ENCODE measurements around the gene ARHGEF39.

ARHGEF39 gene

GRCh38 chr9:35690294-35690613 is 25.3 kb upstream of the ARHGEF39 start:
- peaks cover 11% of the 10 kb centered on the region for H3K4me1 ChIP-seq (ENCODE audit: insufficient read depth, low read length)
- peak overlapping the region; percentile 87 for H3K4me3 ChIP-seq (ENCODE audit: low read length)
- no peaks in the 10 kb centered on the region for H3K9me3 ChIP-seq (ENCODE audit: insufficient read depth, low read depth, low read length)
- no peaks in the 10 kb centered on the region for H3K27me3 ChIP-seq (ENCODE audit: insufficient read depth, low read length)
- H3K27ac ChIP-seq (ENCODE audit: low read length), result peak overlapping the region; percentile 81
- peak overlapping the region; percentile 94; the same call in 1 of the 2 replicates for H3K9ac ChIP-seq (ENCODE audit: low read depth, low read length)
- H3K36me3 ChIP-seq (ENCODE audit: insufficient read depth, low read depth, low read length), result peaks cover 39% of the 10 kb centered on the region

GRCh38 chr9:35689542-35690293 is 24.7 kb upstream of the ARHGEF39 start, which contains the start of gene TPM2:
TSS of gene TPM2 (minus strand) at chr9:35689925. CDS start at chr9:35689817, 108 bp downstream.
- Histone ChIP-seq H3K27me3 (ENCODE audit: insufficient read depth, low read length) (no peaks in the 10 kb centered on the region), H3K4me1 (ENCODE audit: insufficient read depth, low read length) (peaks cover 11% of the 10 kb centered on the region), H3K27ac (ENCODE audit: low read length) (peak within 1 kb of the TSS; percentile 97), H3K9me3 (ENCODE audit: insufficient read depth, low read depth, low read length) (no peaks in the 10 kb centered on the region), H3K4me3 (ENCODE audit: low read length) (peak within 1 kb of the TSS; percentile 87), H3K36me3 (ENCODE audit: insufficient read depth, low read depth, low read length) (peaks cover 44% of the 10 kb centered on the region), H3K9ac (ENCODE audit: low read depth, low read length) (peak within 1 kb of the TSS; percentile 94)

DNA sequence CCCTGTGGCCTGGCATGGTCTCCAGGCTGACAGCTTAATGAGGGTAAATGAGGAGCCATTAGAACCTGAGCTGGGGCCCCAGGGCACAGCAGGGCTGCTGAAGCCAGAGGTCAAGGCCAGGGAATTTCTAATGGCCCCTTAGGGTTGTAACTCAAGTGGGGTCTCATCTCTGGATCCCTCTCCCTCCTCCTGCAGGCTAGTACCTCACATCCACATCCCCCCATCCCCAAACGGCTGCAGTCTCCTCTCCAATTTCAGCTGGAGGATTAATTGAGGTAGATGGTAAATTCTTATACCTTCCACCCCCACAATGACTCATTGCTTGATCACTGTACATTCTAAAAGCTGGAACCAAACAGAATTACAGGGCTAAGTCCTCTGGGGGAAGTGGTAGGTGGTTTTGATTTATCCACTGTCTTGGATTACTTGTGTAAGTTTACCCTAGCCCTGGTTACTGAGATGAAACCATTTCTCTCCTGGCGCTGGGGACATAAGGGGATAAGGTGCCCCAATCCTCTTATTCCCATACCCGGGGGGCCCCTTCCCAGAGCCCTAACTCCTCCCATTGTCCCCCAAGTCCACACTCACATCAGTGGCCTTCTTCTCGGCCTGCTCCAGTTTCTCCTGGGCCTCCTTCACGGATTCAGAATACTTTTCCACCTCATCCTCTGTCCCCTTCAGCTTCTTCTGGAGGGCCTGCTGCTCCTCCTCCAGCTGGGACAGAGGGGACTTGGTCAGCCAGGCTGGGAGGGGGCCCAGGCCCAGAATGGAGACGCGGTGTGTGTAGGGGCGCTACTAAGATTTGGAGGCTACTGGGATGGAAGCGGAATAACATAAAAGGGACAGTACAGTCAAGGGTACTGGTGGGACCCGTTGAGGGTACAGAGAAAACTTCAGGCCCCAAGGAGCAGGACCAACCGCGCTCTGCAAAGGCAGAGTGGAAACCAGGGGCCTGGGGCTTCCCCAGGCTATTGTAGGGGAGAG is 23.9 kb upstream of the ARHGEF39 start:
- Histone ChIP-seq H3K4me1 (ENCODE audit: insufficient read depth, low read length) (peaks cover 11% of the 10 kb centered on the region), H3K9ac (ENCODE audit: low read depth, low read length) (peak overlapping the region; percentile 94), H3K27ac (ENCODE audit: low read length) (peak overlapping the region; percentile 97), H3K27me3 (ENCODE audit: insufficient read depth, low read length) (no peaks in the 10 kb centered on the region), H3K9me3 (ENCODE audit: insufficient read depth, low read depth, low read length) (no peaks in the 10 kb centered on the region), H3K36me3 (ENCODE audit: insufficient read depth, low read depth, low read length) (peaks cover 53% of the 10 kb centered on the region), H3K4me3 (ENCODE audit: low read length) (peak overlapping the region; percentile 87)

DNA sequence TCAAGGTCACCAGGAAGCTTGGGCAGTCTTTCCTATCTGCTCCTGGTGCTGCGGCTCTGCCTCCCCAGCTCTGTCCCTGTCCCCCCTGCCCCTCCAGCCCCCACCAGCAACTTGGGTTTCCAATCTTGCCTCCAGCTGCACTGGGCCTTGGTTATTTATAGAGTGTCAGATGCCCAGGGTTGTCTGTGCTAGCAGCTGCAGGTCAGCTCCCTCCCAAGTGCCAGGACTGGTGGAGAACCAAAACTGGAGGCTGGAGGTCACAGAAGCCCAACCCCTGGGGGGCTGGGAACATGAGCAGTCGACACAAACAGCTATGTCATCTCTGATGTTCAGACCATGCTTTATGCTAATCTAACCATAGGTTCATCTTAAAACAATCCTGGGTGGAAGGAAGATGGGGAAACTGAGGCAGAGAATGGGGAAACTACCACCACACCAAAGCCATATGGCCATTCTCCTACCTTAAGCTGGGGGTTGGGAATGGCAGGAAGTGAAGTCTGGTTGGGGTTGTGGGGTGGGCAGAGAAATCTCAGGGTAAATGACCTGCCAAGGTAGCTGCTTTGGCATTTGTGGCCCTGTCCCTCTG is 23.1 kb upstream of the ARHGEF39 start:
- peaks cover 11% of the 10 kb centered on the region for H3K4me1 ChIP-seq (ENCODE audit: insufficient read depth, low read length)
- no peaks in the 10 kb centered on the region for H3K9me3 ChIP-seq (ENCODE audit: insufficient read depth, low read depth, low read length)
- H3K27me3 ChIP-seq (ENCODE audit: insufficient read depth, low read length), result no peaks in the 10 kb centered on the region
- H3K27ac ChIP-seq (ENCODE audit: low read length), result no peak overlapping the region
- peak overlapping the region; percentile 94; the same call in 1 of the 2 replicates for H3K9ac ChIP-seq (ENCODE audit: low read depth, low read length)
- H3K4me3 ChIP-seq (ENCODE audit: low read length), result peak overlapping the region; percentile 87
- H3K36me3 ChIP-seq (ENCODE audit: insufficient read depth, low read depth, low read length), result peaks cover 61% of the 10 kb centered on the region

- Histone ChIP-seq H3K9me3 (ENCODE audit: insufficient read depth, low read depth, low read length) (no peaks in the 10 kb centered on the region), H3K27ac (ENCODE audit: low read length) (no peak overlapping the region), H3K4me3 (ENCODE audit: low read length) (no peak overlapping the region; the same call in 1 of the 2 replicates), H3K4me1 (ENCODE audit: insufficient read depth, low read length) (peaks cover 11% of the 10 kb centered on the region), H3K9ac (ENCODE audit: low read depth, low read length) (no peak overlapping the region), H3K27me3 (ENCODE audit: insufficient read depth, low read length) (no peaks in the 10 kb centered on the region), H3K36me3 (ENCODE audit: insufficient read depth, low read depth, low read length) (peaks cover 68% of the 10 kb centered on the region)
These were observed 22.3 kb upstream of the ARHGEF39 start for GRCh38 chr9:35687306-35687705.

DNA sequence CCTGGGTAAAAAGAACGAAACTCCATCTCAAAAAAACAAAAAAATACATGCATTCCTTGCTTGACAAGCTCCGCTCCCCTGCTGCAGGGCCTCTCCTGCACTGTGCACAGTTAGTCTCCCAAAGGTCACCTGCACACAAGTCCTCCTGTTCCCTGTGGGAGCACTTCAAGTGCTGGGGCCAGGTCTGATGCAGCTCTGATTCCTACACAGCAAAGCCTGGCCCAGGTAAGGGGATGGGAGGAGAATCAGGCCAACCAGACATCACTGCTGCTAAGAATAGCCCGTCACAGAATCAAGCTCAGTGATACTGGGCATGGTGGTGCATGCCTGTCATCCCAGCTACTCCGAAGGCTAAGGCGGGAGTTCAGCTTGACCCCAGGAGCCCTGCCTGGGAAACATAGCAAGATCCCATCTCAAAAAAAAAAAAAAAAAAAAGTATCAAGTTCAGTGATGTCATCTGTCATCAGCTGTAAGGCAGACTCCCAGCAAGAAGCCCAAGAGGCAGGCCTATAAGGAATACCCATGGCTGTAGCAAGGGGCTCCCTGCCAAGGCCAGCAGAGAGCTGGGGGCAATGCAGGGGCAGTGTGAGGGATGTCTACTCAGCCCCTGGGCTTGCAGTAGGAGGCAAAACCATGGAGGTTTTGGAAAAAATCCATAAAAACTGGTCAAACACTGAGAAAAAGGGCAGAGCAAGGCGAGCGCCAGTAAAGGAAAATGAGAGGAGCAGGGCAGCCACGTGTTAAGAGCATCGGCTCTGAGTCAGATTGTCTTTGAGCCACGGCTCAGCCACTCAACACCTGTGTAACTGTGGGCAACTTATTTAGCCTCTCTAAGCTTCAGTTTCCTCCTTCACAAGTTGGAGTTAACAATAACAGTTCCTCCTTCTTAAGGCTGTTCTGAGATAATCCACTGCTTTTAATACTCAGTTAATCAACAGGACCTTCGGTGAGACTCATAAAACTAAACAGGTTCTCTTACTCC is 21.5 kb upstream of the ARHGEF39 start:
- Histone ChIP-seq H3K27ac (ENCODE audit: low read length) (no peak overlapping the region), H3K27me3 (ENCODE audit: insufficient read depth, low read length) (no peaks in the 10 kb centered on the region), H3K9me3 (ENCODE audit: insufficient read depth, low read depth, low read length) (no peaks in the 10 kb centered on the region), H3K36me3 (ENCODE audit: insufficient read depth, low read depth, low read length) (peaks cover 76% of the 10 kb centered on the region), H3K4me1 (ENCODE audit: insufficient read depth, low read length) (peaks cover 11% of the 10 kb centered on the region), H3K9ac (ENCODE audit: low read depth, low read length) (no peak overlapping the region), H3K4me3 (ENCODE audit: low read length) (no peak overlapping the region)

GRCh38 chr9:35685506-35685905 is 20.5 kb upstream of the ARHGEF39 start:
- no peak overlapping the region for H3K9ac ChIP-seq (ENCODE audit: low read depth, low read length)
- H3K9me3 ChIP-seq (ENCODE audit: insufficient read depth, low read depth, low read length), result no peaks in the 10 kb centered on the region
- no peak overlapping the region for H3K27ac ChIP-seq (ENCODE audit: low read length)
- H3K4me3 ChIP-seq (ENCODE audit: low read length), result no peak overlapping the region
- peaks cover 8% of the 10 kb centered on the region for H3K4me1 ChIP-seq (ENCODE audit: insufficient read depth, low read length)
- H3K27me3 ChIP-seq (ENCODE audit: insufficient read depth, low read length), result no peaks in the 10 kb centered on the region
- peaks cover 78% of the 10 kb centered on the region for H3K36me3 ChIP-seq (ENCODE audit: insufficient read depth, low read depth, low read length)

GRCh38 chr9:35684921-35685320 is 19.9 kb upstream of the ARHGEF39 start:
- H3K4me3 ChIP-seq (ENCODE audit: low read length), result no peak overlapping the region
- no peaks in the 10 kb centered on the region for H3K9me3 ChIP-seq (ENCODE audit: insufficient read depth, low read depth, low read length)
- H3K27me3 ChIP-seq (ENCODE audit: insufficient read depth, low read length), result no peaks in the 10 kb centered on the region
- H3K9ac ChIP-seq (ENCODE audit: low read depth, low read length), result no peak overlapping the region
- no peak overlapping the region for H3K27ac ChIP-seq (ENCODE audit: low read length)
- H3K36me3 ChIP-seq (ENCODE audit: insufficient read depth, low read depth, low read length), result peaks cover 78% of the 10 kb centered on the region
- peaks cover 8% of the 10 kb centered on the region for H3K4me1 ChIP-seq (ENCODE audit: insufficient read depth, low read length)

DNA sequence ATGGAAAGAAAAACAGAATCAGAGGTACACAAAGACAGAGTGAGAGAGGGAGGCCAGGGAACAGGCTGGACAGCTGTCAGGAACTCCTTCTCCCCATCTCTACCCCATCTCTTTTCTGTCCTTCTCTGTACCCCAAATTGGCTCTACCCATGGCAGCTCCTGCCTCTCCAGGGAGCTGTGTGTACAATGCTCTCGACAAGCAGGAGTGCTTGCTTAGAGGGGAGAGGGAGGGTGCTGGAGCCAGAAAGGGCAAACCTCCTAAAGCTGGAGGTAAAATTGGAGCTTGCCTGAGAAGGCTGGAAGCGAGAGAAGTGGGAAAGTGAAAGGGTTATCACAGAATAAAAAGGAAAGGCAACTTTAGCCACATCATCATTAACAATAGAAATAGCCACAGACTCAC is 18.3 kb upstream of the ARHGEF39 start:
- Histone ChIP-seq H3K9me3 (ENCODE audit: insufficient read depth, low read depth, low read length) (no peaks in the 10 kb centered on the region), H3K4me1 (ENCODE audit: insufficient read depth, low read length) (peaks cover 3% of the 10 kb centered on the region; the same call in 1 of the 2 replicates), H3K27ac (ENCODE audit: low read length) (no peak overlapping the region), H3K9ac (ENCODE audit: low read depth, low read length) (no peak overlapping the region), H3K4me3 (ENCODE audit: low read length) (no peak overlapping the region), H3K36me3 (ENCODE audit: insufficient read depth, low read depth, low read length) (peaks cover 70% of the 10 kb centered on the region), H3K27me3 (ENCODE audit: insufficient read depth, low read length) (no peaks in the 10 kb centered on the region)

- Histone ChIP-seq H3K9ac (ENCODE audit: low read depth, low read length) (no peak overlapping the region), H3K9me3 (ENCODE audit: insufficient read depth, low read depth, low read length) (no peaks in the 10 kb centered on the region), H3K4me3 (ENCODE audit: low read length) (no peak overlapping the region), H3K36me3 (ENCODE audit: insufficient read depth, low read depth, low read length) (peaks cover 64% of the 10 kb centered on the region), H3K4me1 (ENCODE audit: insufficient read depth, low read length) (no peaks in the 10 kb centered on the region; the same call in 1 of the 2 replicates), H3K27ac (ENCODE audit: low read length) (no peak overlapping the region), H3K27me3 (ENCODE audit: insufficient read depth, low read length) (no peaks in the 10 kb centered on the region)
These were observed 17.7 kb upstream of the ARHGEF39 start for GRCh38 chr9:35682520-35683315.

All from iPS-20b (cell line).